ENCODE data around the gene PHETA1. TPM values are rescaled to one million over a fixed set of nuclear protein-coding genes. Genes with fewer than 3 reads are reported as not detected.

PHETA1 gene
- total and polyA plus RNA-seq, 9 donors, result 1.8 to 26.5 (median 19.1) TPM

DNA sequence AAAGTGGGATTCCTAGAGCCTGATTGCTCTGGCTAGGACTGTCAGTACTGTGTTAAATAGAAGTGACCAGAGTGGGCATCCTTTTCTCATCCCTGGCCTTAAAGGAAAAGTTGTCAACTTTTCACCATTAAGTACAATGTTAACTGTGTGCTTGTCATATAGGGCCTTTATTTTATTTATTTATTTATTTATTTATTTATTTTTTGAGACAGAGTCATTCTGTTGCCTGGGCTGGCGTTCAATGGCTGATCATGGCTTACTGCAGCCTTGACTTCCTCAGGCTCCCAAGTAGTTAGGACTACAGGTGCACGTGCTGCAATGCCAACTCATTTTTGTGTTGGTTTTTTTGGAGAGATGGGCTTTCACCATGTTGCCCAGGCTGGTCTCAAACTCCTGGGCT, 48.4 kb upstream of the PHETA1 start:
- TF ChIP-seq POLR2A (IDR thresholded peaks at IDR 0.05), result no peak
- TF ChIP-seq, protein P1, sequence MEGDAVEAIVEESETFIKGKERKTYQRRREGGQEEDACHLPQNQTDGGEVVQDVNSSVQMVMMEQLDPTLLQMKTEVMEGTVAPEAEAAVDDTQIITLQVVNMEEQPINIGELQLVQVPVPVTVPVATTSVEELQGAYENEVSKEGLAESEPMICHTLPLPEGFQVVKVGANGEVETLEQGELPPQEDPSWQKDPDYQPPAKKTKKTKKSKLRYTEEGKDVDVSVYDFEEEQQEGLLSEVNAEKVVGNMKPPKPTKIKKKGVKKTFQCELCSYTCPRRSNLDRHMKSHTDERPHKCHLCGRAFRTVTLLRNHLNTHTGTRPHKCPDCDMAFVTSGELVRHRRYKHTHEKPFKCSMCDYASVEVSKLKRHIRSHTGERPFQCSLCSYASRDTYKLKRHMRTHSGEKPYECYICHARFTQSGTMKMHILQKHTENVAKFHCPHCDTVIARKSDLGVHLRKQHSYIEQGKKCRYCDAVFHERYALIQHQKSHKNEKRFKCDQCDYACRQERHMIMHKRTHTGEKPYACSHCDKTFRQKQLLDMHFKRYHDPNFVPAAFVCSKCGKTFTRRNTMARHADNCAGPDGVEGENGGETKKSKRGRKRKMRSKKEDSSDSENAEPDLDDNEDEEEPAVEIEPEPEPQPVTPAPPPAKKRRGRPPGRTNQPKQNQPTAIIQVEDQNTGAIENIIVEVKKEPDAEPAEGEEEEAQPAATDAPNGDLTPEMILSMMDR (IDR thresholded peaks at IDR 0.05), result no peak
- TF ChIP-seq EP300 (IDR thresholded peaks at IDR 0.05), result no peak
- DNase-seq, result no peak
- H3K9me3 ChIP-seq, result no peaks in the 10 kb centered on the region
- WGBS, 3 donors, result 89 to 95% (median 92%) methylated on average over 2 of the region's 2 CpGs
- no peaks in the 10 kb centered on the region for H3K36me3 ChIP-seq
- intact Hi-C loops (cut with DNase I), result no loop called here
- H3K27me3 ChIP-seq, result no peaks in the 10 kb centered on the region
- H3K4me1 ChIP-seq (ENCODE audit: insufficient read depth), result peaks cover 2% of the 10 kb centered on the region
- no peak overlapping the region for H3K4me3 ChIP-seq
- no peak overlapping the region for H3K27ac ChIP-seq

DNA sequence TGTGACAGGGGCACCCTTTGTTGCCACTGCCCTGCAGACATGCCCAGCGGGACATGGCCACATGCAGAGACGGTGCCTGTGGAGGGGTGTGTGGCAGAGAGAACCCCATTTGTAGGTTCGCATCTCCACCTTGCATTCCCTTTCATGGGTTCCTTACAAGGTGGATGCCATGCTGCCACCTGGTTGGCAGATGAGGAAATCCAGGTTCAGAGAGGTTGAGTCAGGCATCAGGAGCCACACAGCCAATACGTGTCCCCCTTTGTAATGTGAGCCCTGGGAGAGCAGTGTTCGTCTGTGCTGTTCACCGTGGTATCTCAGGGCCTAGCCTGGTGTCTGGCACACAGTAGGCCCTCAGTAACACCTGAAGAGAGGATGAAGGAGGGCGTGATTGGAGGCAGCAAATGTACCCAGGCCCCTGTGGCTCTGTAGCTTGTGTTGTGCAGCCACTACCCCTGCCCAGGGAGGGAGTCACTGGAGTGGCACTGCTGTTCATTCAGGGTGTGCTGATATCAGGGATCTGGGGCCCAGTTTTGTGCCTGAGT, 45.9 kb upstream of the PHETA1 start:
- intact Hi-C loops (cut with DNase I), result no loop called here
- no peak for DNase-seq
- H3K4me1 ChIP-seq (ENCODE audit: insufficient read depth), result peaks cover 4% of the 10 kb centered on the region

DNA sequence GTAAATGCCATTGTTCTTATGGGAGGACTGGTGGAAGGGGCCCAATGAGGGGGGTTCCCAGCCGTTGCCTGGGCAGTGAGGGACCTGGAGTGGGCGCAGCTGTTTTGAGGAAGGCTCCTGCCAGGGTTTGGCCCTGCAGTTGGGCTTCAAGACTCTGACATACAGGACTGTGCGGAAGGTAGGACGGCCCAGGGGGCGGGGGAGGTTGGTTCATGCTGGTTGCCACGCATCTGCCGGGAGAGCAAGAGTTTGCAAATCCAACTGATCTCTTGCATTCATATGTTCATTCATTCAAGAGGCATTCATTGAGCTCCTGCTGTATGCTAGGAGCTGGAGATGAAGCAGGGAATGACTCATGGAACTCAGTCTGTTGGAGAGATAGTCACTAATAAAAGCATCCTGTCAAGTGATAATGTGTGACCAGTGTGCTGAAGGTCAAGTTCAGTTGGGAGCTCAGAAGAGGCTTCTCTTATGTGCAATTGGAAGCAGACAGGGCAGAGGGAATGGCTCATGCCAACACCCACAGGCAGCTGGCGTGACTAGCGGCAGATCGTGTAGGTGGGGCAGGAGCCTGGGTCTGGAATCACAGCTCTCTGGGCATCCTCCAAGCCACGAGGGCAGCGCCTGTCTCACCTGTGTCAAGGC, 44.7 kb upstream of the PHETA1 start:
- Histone ChIP-seq H3K27ac (no peak overlapping the region), H3K9me3 (no peaks in the 10 kb centered on the region), H3K4me3 (no peak overlapping the region), H3K4me1 (ENCODE audit: insufficient read depth) (peaks cover 8% of the 10 kb centered on the region), H3K36me3 (no peaks in the 10 kb centered on the region), H3K27me3 (no peaks in the 10 kb centered on the region)
- DNase-seq, result no peak
- intact Hi-C loops (cut with DNase I), result no loop called here
- WGBS, 3 donors, result 73 to 84% (median 78%) methylated on average over 12 of the region's 12 CpGs
- TF ChIP-seq POLR2A (IDR thresholded peaks at IDR 0.05) (no peak), EP300 (IDR thresholded peaks at IDR 0.05) (no peak)
- TF ChIP-seq, protein P1 (IDR thresholded peaks at IDR 0.05), result no peak

More for the DNA sequence above, 45.9 kb upstream of the PHETA1 start:
- H3K27ac ChIP-seq, result no peak overlapping the region
- TF ChIP-seq, protein P1 (IDR thresholded peaks at IDR 0.05), result no peak
- TF ChIP-seq POLR2A (IDR thresholded peaks at IDR 0.05) (no peak), EP300 (IDR thresholded peaks at IDR 0.05) (no peak)
- no peaks in the 10 kb centered on the region for H3K27me3 ChIP-seq
- 93 to 97% (median 94%) methylated on average over 7 of the region's 7 CpGs for WGBS, 3 donors
- H3K4me3 ChIP-seq, result no peak overlapping the region
- no peaks in the 10 kb centered on the region for H3K9me3 ChIP-seq
- H3K36me3 ChIP-seq, result no peaks in the 10 kb centered on the region

DNA sequence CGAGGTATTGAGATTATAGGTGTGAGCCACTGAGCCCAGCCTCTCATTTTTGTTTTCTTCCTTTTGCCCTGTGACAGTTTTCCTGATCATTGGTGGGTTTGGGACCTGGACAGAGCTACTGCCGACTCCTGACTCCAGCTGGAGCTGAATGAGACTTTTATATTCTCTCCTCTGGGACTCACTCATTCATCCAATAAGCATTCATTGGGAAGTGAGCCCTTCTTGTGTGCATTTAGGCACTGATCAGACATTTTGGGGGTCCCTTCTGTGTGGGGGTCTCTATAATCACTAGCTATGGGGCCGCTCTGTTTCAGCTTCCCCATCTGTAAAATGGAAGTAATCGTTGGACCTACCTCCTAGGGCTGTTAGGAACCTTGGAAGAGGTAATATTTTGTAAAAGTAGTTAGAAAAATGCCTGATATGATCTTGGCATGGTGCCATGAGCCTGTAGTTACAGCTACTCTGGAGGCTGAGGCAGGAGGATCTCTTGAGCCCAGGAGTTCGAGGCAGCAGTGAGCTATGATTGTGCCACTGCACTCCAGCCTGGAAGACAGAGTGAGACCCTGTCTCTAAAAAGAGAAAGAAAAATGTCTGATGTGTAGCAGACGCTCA, 44.0 kb upstream of the PHETA1 start:
- Histone ChIP-seq H3K9me3 (no peaks in the 10 kb centered on the region), H3K27ac (no peak overlapping the region), H3K36me3 (no peaks in the 10 kb centered on the region), H3K27me3 (no peaks in the 10 kb centered on the region), H3K4me1 (ENCODE audit: insufficient read depth) (peaks cover 8% of the 10 kb centered on the region), H3K4me3 (no peak overlapping the region)
- 56 to 63% (median 57%) methylated on average over 6 of the region's 6 CpGs for WGBS, 3 donors
- TF ChIP-seq EP300 (IDR thresholded peaks at IDR 0.05), result no peak
- TF ChIP-seq, protein P1 (IDR thresholded peaks at IDR 0.05), result no peak
- no peak for TF ChIP-seq POLR2A (IDR thresholded peaks at IDR 0.05)
- intact Hi-C loops (cut with DNase I), result no loop called here
- DNase-seq, result no peak
